ENCODE results near the gene SENP2. TPM values are rescaled to one million over a fixed set of nuclear protein-coding genes. Genes with fewer than 3 reads are reported as not detected.

Gene SENP2
- total and polyA plus RNA-seq, 2 experiments from 2014 or later, result 19.0 to 20.1 TPM

DNA sequence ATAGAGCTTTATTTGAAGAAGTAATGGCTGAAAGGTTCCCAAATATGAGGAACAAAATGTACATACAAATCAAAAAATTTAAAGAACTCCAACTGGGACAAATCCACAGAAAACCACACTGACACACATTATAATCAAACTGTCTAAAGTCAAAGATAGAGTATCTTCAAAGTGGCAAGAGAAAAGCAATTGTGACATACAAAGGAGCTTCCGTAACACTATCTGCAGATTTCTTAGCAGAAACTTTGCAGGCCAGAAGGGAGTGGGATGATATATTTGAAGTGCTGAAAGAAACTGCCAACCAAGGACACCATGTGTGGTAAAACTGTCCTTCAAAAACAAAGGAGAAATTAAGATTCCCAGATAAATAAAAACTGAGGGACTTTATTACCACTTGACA is 91.9 kb downstream of the SENP2 start:
- no peak overlapping the region for H3K27ac ChIP-seq
- H2AFZ ChIP-seq, result no peak overlapping the region
- no peaks in the 10 kb centered on the region for H3K27me3 ChIP-seq (replicated peaks; ENCODE audit: insufficient read depth)
- no peak overlapping the region for H3K4me3 ChIP-seq
- TF ChIP-seq EZH2 (IDR thresholded peaks at IDR 0.05; ENCODE audit: insufficient read depth, poor library complexity, severe bottlenecking), result no peak
- TF ChIP-seq EZH2phosphoT487 (IDR thresholded peaks at IDR 0.05; ENCODE audit: insufficient read depth, low read depth), result no peak
- H3F3A ChIP-seq (ENCODE audit: insufficient read depth), result peaks cover 27% of the 10 kb centered on the region; the same call in 1 of the 2 replicates
- peaks cover 83% of the 10 kb centered on the region for H3K79me2 ChIP-seq (ENCODE audit: insufficient read depth)
- H3K9me3 ChIP-seq (ENCODE audit: low read depth), result no peaks in the 10 kb centered on the region
- in situ Hi-C loops (cut with MboI), result loop anchor here (10.0 kb wide), 1 partner anchor 247 kb away; no protein-coding TSS in a partner anchor
- H3K4me1 ChIP-seq (ENCODE audit: insufficient read depth), result peaks cover 17% of the 10 kb centered on the region
- peaks cover 69% of the 10 kb centered on the region for H3K36me3 ChIP-seq (ENCODE audit: low read depth)
- 97 to 100% methylated on average over 1 of the region's 1 CpG for WGBS, 2 experiments (ENCODE audit: low coverage in 1 of 2, low lambda C conversion rate in 2 of 2, missing lambda C conversion rate in 2 of 2)
- no peak overlapping the region for H3K9ac ChIP-seq
- no peak for DNase-seq
- H3K4me2 ChIP-seq (ENCODE audit: unreplicated experiment), result no peak overlapping the region
- no peaks in the 10 kb centered on the region for H3K9me2 ChIP-seq (ENCODE audit: insufficient read depth)
- no peaks in the 10 kb centered on the region for H4K20me1 ChIP-seq (ENCODE audit: insufficient read depth)

DNA sequence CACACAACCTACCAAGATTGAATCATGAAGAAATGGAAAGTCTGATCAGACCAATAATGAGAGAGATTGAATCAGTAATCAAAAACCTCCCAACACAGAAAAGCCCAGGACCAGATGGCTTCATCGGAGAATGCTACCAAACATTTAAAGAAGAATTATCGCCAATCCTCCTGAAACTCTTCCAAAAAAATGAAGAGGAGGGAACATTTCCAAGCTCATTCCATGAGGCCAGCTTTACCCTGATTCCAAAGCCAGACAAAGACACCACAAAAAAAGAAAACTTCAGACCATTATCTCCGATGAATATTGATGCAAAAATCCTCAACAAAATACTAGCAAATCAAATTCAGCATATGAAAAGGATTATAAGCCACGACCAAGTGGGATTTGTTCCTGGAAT is 94.1 kb downstream of the SENP2 start:
- H2AFZ ChIP-seq, result no peak overlapping the region
- in situ Hi-C loops (cut with MboI), result no loop called here
- H4K20me1 ChIP-seq (ENCODE audit: insufficient read depth), result no peaks in the 10 kb centered on the region
- no peak for TF ChIP-seq EZH2 (IDR thresholded peaks at IDR 0.05; ENCODE audit: insufficient read depth, poor library complexity, severe bottlenecking)
- TF ChIP-seq EZH2phosphoT487 (IDR thresholded peaks at IDR 0.05; ENCODE audit: insufficient read depth, low read depth), result no peak
- H3K9me2 ChIP-seq (ENCODE audit: insufficient read depth), result no peaks in the 10 kb centered on the region
- no peaks in the 10 kb centered on the region for H3K9me3 ChIP-seq (ENCODE audit: low read depth)
- WGBS, 2 experiments (ENCODE audit: low coverage in 1 of 2, low lambda C conversion rate in 2 of 2, missing lambda C conversion rate in 2 of 2), result 21 to 30% methylated on average over 4 of the region's 4 CpGs
- H3F3A ChIP-seq (ENCODE audit: insufficient read depth), result peaks cover 27% of the 10 kb centered on the region; the same call in 1 of the 2 replicates
- peaks cover 17% of the 10 kb centered on the region for H3K4me1 ChIP-seq (ENCODE audit: insufficient read depth)
- peaks cover 90% of the 10 kb centered on the region for H3K79me2 ChIP-seq (ENCODE audit: insufficient read depth)
- H3K27me3 ChIP-seq (replicated peaks; ENCODE audit: insufficient read depth), result no peaks in the 10 kb centered on the region
- H3K4me3 ChIP-seq, result no peak overlapping the region
- no peak overlapping the region for H3K27ac ChIP-seq
- DNase-seq, result peak; percentile 12
- H3K4me2 ChIP-seq (ENCODE audit: unreplicated experiment), result peak overlapping the region; percentile 15
- peaks cover 67% of the 10 kb centered on the region for H3K36me3 ChIP-seq (ENCODE audit: low read depth)
- H3K9ac ChIP-seq, result no peak overlapping the region

Small RNAs within 50 kb of the gene (small RNA-seq; reads per million reads assigned to genes)
- not detected for gene AC133473.1 (ENCODE audit: low read depth, low replicate concordance)

Other genes with a start within 250 kb of the SENP2 start
- gene MAP3K13, start 223.2 kb upstream of the SENP2 start, total RNA-seq (2014; rRNA removed; shearing (Covaris generic)), result 14.8 and 16.7 TPM in 2 replicates
- gene MAP3K13, start 223.2 kb upstream of the SENP2 start, polyA plus RNA-seq (2016; fragmentation: Nextera tagmentation; extraction: Ambion mirVana), result 45.2 and 52.5 TPM in 2 replicates
- 13.2 and 15.8 TPM in 2 replicates for gene TMEM41A, start 87.3 kb upstream of the SENP2 start, total RNA-seq (2014; rRNA removed; shearing (Covaris generic))
- gene TMEM41A, start 87.3 kb upstream of the SENP2 start, polyA plus RNA-seq (2016; fragmentation: Nextera tagmentation; extraction: Ambion mirVana), result 15.9 and 20.3 TPM in 2 replicates
- gene LIPH, start 33.7 kb upstream of the SENP2 start, total RNA-seq (2014; rRNA removed; shearing (Covaris generic)), result not detected in 2 replicates
- 0.34 TPM in 2 replicates for gene LIPH, start 33.7 kb upstream of the SENP2 start, polyA plus RNA-seq (2016; fragmentation: Nextera tagmentation; extraction: Ambion mirVana)
- gene IGF2BP2, start 238.7 kb downstream of the SENP2 start, total RNA-seq (2014; rRNA removed; shearing (Covaris generic)), result 60.6 and 86.0 TPM in 2 replicates
- gene IGF2BP2, start 238.7 kb downstream of the SENP2 start, polyA plus RNA-seq (2016; fragmentation: Nextera tagmentation; extraction: Ambion mirVana), result 62.5 and 64.2 TPM in 2 replicates